HFFc6 (cell line): ENCODE data around the gene DGKZ. TPM values are rescaled to one million over a fixed set of nuclear protein-coding genes. Genes with fewer than 3 reads are reported as not detected.

ENCODE experiments used
- DNase-seq: peaks from one replicate; pipeline ENCODE4 v3.0.0-alpha.2; 2018
- H3K27ac Mint-ChIP-seq: 2 replicates; pipeline ENCODE4 v1.8.0; 2020; ENCODE audit warnings: mild to moderate bottlenecking, mixed read lengths
- H3K27me3 Mint-ChIP-seq: 2 replicates; pipeline ENCODE4 v1.8.0; 2021; ENCODE audit warnings: mild to moderate bottlenecking, moderate library complexity, mixed read lengths; ENCODE audit not compliant: insufficient read depth
- H3K36me3 Mint-ChIP-seq: 2 replicates; pipeline ENCODE4 v1.8.0; 2021; ENCODE audit warnings: low read depth, mixed read lengths
- H3K4me1 Mint-ChIP-seq: 2 replicates; pipeline ENCODE4 v1.8.0; 2020; ENCODE audit warnings: low read depth, mixed read lengths
- H3K4me3 Mint-ChIP-seq: 2 replicates; pipeline ENCODE4 v1.8.0; 2020; ENCODE audit warnings: mild to moderate bottlenecking, moderate library complexity, mixed read lengths
- H3K9me3 Mint-ChIP-seq: 2 replicates; pipeline ENCODE4 v1.8.0; 2020; ENCODE audit warnings: mild to moderate bottlenecking, mixed read lengths
- total RNA-seq, 6 experiments: library from RNA; stranded (reverse); fragmentation: NEBNext Ultra II Directional; extraction: Animal tissue kit (Norgen Biotek cat#: 25700); gene quantifications; 2 replicates in 1 of 6; 3 replicates in 5 of 6; pipeline ENCODE4 v1.2.3, GENCODE V29; 2021
- TF ChIP-seq, protein P1 (sequence below): fragments of 200-600 bp; sonication (generic); IDR thresholded peaks from 2 replicates; pipeline ENCODE4 v1.5.0; 2021; ENCODE audit warnings: antibody characterized with exemption, mild to moderate bottlenecking

DGKZ gene
- total RNA-seq, 6 experiments from 2014 or later, result 40.4 to 49.8 (median 46.2) TPM

DNA sequence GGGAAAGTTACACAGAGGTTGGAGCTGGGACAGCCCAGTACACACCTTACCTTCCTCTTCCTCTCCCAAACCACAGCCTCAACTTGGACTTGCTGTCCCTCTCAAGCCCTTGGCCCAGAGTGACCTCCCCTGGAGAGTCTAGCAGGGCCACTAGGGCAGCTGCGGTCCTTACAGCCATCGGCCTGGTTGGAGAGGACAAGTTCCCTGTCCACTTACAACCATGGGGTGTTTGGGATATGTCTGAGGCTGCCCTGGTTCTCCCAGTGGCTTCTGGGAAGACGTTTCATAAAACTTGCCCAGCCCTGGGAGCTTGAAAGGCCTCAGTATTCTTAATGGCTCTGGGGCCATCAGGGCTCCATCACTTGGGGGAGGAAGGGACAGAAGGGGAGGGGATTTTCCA, 13.1 kb upstream of the DGKZ start:
- H3K27ac Mint-ChIP-seq, result no peak overlapping the region
- TF ChIP-seq, protein P1, sequence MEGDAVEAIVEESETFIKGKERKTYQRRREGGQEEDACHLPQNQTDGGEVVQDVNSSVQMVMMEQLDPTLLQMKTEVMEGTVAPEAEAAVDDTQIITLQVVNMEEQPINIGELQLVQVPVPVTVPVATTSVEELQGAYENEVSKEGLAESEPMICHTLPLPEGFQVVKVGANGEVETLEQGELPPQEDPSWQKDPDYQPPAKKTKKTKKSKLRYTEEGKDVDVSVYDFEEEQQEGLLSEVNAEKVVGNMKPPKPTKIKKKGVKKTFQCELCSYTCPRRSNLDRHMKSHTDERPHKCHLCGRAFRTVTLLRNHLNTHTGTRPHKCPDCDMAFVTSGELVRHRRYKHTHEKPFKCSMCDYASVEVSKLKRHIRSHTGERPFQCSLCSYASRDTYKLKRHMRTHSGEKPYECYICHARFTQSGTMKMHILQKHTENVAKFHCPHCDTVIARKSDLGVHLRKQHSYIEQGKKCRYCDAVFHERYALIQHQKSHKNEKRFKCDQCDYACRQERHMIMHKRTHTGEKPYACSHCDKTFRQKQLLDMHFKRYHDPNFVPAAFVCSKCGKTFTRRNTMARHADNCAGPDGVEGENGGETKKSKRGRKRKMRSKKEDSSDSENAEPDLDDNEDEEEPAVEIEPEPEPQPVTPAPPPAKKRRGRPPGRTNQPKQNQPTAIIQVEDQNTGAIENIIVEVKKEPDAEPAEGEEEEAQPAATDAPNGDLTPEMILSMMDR, result no peak
- no peak for DNase-seq
- H3K4me1 Mint-ChIP-seq, result peaks cover 25% of the 10 kb centered on the region
- H3K4me3 Mint-ChIP-seq, result no peak overlapping the region
- no peaks in the 10 kb centered on the region for H3K9me3 Mint-ChIP-seq
- H3K36me3 Mint-ChIP-seq, result no peaks in the 10 kb centered on the region
- peaks cover 51% of the 10 kb centered on the region for H3K27me3 Mint-ChIP-seq

- H3K27ac Mint-ChIP-seq, result no peak overlapping the region
- peaks cover 25% of the 10 kb centered on the region for H3K4me1 Mint-ChIP-seq
- H3K4me3 Mint-ChIP-seq, result no peak overlapping the region
- TF ChIP-seq, protein P1, result no peak
- no peaks in the 10 kb centered on the region for H3K9me3 Mint-ChIP-seq
- no peaks in the 10 kb centered on the region for H3K36me3 Mint-ChIP-seq
- H3K27me3 Mint-ChIP-seq, result peaks cover 46% of the 10 kb centered on the region
- DNase-seq, result no peak
Observed at GRCh38 chr11:46335271-46335670, 12.0 kb upstream of the DGKZ start.

DNA sequence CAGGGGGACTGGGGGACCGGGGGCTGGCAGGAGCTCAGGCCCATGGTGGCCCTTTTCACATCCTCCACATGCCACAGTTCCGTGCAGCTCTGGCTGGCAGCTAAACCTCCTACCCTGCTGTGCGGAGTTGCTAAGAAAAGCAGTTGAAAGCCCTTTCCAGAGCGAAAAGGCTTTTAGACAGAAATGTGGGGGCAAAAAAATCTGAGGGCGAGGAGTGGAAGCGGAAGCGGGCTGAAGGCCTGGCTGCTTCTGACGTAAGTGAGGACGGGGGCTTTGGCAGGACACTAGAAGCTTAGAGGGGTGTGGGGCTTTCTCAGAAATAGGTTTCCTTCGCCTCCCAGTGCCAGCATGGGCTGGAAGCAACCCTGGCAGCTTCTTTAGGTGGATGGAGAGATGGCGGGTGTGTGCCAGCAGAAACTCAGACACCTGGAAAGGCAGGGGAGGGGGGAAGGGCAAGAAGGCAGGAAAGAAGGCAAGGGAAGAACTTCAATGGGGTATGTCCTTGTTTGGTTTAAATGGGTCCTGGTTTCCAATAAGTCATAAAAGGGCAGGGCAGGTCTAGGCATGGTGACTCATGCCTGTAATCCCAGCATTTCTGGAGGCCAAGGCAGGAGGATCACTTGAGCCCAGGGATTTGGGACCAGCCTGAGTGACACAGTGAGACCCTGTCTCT, 11.2 kb upstream of the DGKZ start:
- H3K4me3 Mint-ChIP-seq, result no peak overlapping the region
- DNase-seq, result no peak
- no peaks in the 10 kb centered on the region for H3K36me3 Mint-ChIP-seq
- H3K27ac Mint-ChIP-seq, result no peak overlapping the region
- H3K9me3 Mint-ChIP-seq, result no peaks in the 10 kb centered on the region
- peaks cover 18% of the 10 kb centered on the region for H3K4me1 Mint-ChIP-seq
- TF ChIP-seq, protein P1, result no peak
- H3K27me3 Mint-ChIP-seq, result peaks cover 38% of the 10 kb centered on the region

DNA sequence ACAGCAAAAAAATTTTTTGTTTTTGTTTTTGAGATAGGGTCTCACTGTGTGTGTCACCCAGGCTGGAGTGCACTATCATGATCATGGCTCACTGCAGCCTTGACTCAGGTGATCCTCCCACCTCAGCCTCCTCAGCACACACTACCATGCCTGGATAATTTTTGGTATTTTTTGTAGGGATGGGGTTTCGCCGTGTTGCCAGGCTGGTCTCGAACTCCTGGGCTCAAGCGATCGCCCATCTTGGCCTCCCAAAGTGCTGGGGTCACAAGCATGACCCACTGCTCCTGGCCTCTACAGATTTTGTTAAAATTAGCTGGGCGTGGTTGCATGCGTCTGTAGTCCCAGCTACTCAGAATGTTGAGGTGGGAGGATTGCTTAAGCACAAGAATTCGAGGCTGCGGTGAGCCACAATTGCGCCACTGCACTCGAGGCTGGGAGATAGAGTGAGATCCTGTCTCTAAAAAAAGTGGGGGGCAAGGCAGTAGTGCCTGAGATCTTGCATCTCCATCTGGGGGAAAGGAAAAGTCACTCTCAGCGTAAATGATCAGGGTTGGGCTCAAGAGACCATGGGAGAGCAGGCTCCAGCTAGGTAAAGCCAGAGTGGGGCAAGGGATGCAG, 10.6 kb upstream of the DGKZ start:
- Mint-ChIP-seq H3K4me3 (no peak overlapping the region), H3K36me3 (no peaks in the 10 kb centered on the region), H3K27me3 (peaks cover 32% of the 10 kb centered on the region), H3K9me3 (no peaks in the 10 kb centered on the region), H3K27ac (no peak overlapping the region), H3K4me1 (peaks cover 18% of the 10 kb centered on the region)
- DNase-seq, result no peak
- TF ChIP-seq, protein P1, result no peak

GRCh38 chr11:46337626-46338345, 9.5 kb upstream of the DGKZ start:
- no peaks in the 10 kb centered on the region for H3K36me3 Mint-ChIP-seq
- TF ChIP-seq, protein P1, result no peak
- DNase-seq, result no peak
- H3K9me3 Mint-ChIP-seq, result no peaks in the 10 kb centered on the region
- H3K27ac Mint-ChIP-seq, result no peak overlapping the region
- peaks cover 23% of the 10 kb centered on the region for H3K4me1 Mint-ChIP-seq
- peaks cover 24% of the 10 kb centered on the region for H3K27me3 Mint-ChIP-seq
- no peak overlapping the region for H3K4me3 Mint-ChIP-seq
